Endothelial cell of umbilical vein (primary cell): ENCODE results near the gene BBC3.
A peak's percentile ranks its signal among the peaks of the same experiment; 100 is the strongest.

Experiments used
- EZH2 ChIP-seq: IDR thresholded peaks from 2 replicates; pipeline ENCODE4 v1.6.1; 2012; ENCODE audit warnings: borderline replicate concordance, low read depth, mild to moderate bottlenecking, moderate library complexity, low read length, inconsistent platforms; ENCODE audit not compliant: severe bottlenecking
- FOS ChIP-seq: IDR thresholded peaks from 2 replicates; pipeline ENCODE4 v1.6.1; 2011; ENCODE audit warnings: mild to moderate bottlenecking, low read length, moderate library complexity, borderline replicate concordance; ENCODE audit not compliant: insufficient read depth
- JUN ChIP-seq: IDR thresholded peaks from 2 replicates; pipeline ENCODE4 v1.6.1; 2011; ENCODE audit warnings: borderline replicate concordance, low read depth; ENCODE audit not compliant: insufficient read length, insufficient read depth
- MYC ChIP-seq: IDR thresholded peaks from one replicate; pipeline ENCODE4 v1.6.1; 2011; ENCODE audit warnings: mild to moderate bottlenecking, low read depth, low read length
- POLR2A ChIP-seq: IDR thresholded peaks from 2 replicates; pipeline ENCODE4 v1.6.1; 2012; ENCODE audit warnings: low read depth, mild to moderate bottlenecking, control low read depth, low read length
- POLR2AphosphoS5 ChIP-seq: IDR thresholded peaks from 2 replicates; pipeline ENCODE4 v1.6.1; 2012; ENCODE audit warnings: low read depth, mild to moderate bottlenecking, control low read depth, low read length, moderate library complexity; ENCODE audit not compliant: insufficient read depth
- TF ChIP-seq, protein P1 (sequence below), 2 donors: IDR thresholded peaks; 1 replicate in 1 of 2; 2 replicates in 1 of 2; pipeline ENCODE4 v1.5.1; 2011; ENCODE audit warnings: low read length in 2 of 2, mild to moderate bottlenecking in 2 of 2, moderate library complexity in 2 of 2, control low read depth in 1 of 2, inconsistent platforms in 1 of 2, low read depth in 1 of 2; ENCODE audit not compliant: insufficient read depth in 1 of 2; ENCODE audit errors: extremely low read depth in 1 of 2

GRCh38 chr19:47231215-47232054, 436 bp upstream of the BBC3 start:
- TF ChIP-seq POLR2A (peak; percentile 64), EZH2 (no peak), FOS (no peak), JUN (no peak), POLR2AphosphoS5 (peak; percentile 56), MYC (no peak)
- TF ChIP-seq, protein P1, sequence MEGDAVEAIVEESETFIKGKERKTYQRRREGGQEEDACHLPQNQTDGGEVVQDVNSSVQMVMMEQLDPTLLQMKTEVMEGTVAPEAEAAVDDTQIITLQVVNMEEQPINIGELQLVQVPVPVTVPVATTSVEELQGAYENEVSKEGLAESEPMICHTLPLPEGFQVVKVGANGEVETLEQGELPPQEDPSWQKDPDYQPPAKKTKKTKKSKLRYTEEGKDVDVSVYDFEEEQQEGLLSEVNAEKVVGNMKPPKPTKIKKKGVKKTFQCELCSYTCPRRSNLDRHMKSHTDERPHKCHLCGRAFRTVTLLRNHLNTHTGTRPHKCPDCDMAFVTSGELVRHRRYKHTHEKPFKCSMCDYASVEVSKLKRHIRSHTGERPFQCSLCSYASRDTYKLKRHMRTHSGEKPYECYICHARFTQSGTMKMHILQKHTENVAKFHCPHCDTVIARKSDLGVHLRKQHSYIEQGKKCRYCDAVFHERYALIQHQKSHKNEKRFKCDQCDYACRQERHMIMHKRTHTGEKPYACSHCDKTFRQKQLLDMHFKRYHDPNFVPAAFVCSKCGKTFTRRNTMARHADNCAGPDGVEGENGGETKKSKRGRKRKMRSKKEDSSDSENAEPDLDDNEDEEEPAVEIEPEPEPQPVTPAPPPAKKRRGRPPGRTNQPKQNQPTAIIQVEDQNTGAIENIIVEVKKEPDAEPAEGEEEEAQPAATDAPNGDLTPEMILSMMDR (IDR thresholded peaks at IDR 0.05; ENCODE audit: extremely low read depth in 1 of 2, insufficient read depth in 1 of 2, low read depth in 1 of 2, low read length in 2 of 2) = no peak
